CD14-positive monocyte (primary cell): ENCODE data around the gene SNX1. TPM values are rescaled to one million over a fixed set of nuclear protein-coding genes. Genes with fewer than 3 reads are reported as not detected.

Experiments used
- DNase-seq, 3 donors: peaks; one replicate each; pipeline ENCODE4 v3.0.0-alpha.2; 2011 to 2022
- H2AFZ ChIP-seq: 2 replicates; pipeline ENCODE4 v1.6.0; 2012; ENCODE audit warnings: mild to moderate bottlenecking, low read depth, low read length, inconsistent platforms; ENCODE audit not compliant: insufficient read depth, poor library complexity, severe bottlenecking
- H3K27ac ChIP-seq, 2 donors: 1 replicate in 1 of 2; 2 replicates in 1 of 2; pipeline ENCODE4 v1.5.1; 2012 to 2013; ENCODE audit warnings: low read length in 2 of 2, control low read depth in 1 of 2, inconsistent platforms in 1 of 2, low read depth in 1 of 2, mild to moderate bottlenecking in 1 of 2
- H3K27me3 ChIP-seq, 2 donors: one replicate each; pipeline versions ENCODE4 v1.6.0 to v1.6.1; 2011 to 2013; ENCODE audit warnings: low read length in 2 of 2; ENCODE audit not compliant: control insufficient read depth in 2 of 2, insufficient read depth in 2 of 2
- H3K36me3 ChIP-seq, 2 donors: replicated peaks in 1 of 2; 1 replicate in 1 of 2; 2 replicates in 1 of 2; pipeline versions ENCODE4 v1.5.1 to v1.6.1; 2012 to 2013; ENCODE audit warnings: low read length in 2 of 2, control low read depth in 1 of 2, inconsistent platforms in 1 of 2, mild to moderate bottlenecking in 1 of 2; ENCODE audit not compliant: insufficient read depth in 2 of 2, control insufficient read depth in 1 of 2
- H3K4me1 ChIP-seq, 2 donors: 1 replicate in 1 of 2; 2 replicates in 1 of 2; pipeline versions ENCODE4 v1.5.1 to v1.6.1; 2012 to 2013; ENCODE audit warnings: low read length in 2 of 2, control low read depth in 1 of 2, inconsistent platforms in 1 of 2, mild to moderate bottlenecking in 1 of 2, moderate library complexity in 1 of 2; ENCODE audit not compliant: insufficient read depth in 2 of 2, control insufficient read depth in 1 of 2
- H3K4me2 ChIP-seq: replicated peaks from 2 replicates; pipeline ENCODE3; 2012; ENCODE audit warnings: low read length, moderate library complexity, mild to moderate bottlenecking; ENCODE audit not compliant: poor library complexity, severe bottlenecking; ENCODE audit errors: extremely low read depth
- H3K4me3 ChIP-seq, 3 experiments: fragments of 200-600 bp in 1 of 3; sonication (generic) in 1 of 3; replicated peaks in 1 of 3; 1 replicate in 2 of 3; 2 replicates in 1 of 3; pipeline ENCODE4 v1.5.1; 2011 to 2013; ENCODE audit warnings: low read length in 3 of 3, mild to moderate bottlenecking in 3 of 3, control low read depth in 2 of 3, low read depth in 2 of 3, inconsistent platforms in 1 of 3, moderate library complexity in 1 of 3
- H3K79me2 ChIP-seq: 2 replicates; pipeline ENCODE4 v1.6.0; 2012; ENCODE audit warnings: mild to moderate bottlenecking, control low read depth, inconsistent platforms, low read length, moderate library complexity; ENCODE audit not compliant: insufficient read depth
- H3K9ac ChIP-seq: 2 replicates; pipeline ENCODE4 v1.6.0; 2017; ENCODE audit warnings: low read length, mild to moderate bottlenecking; ENCODE audit not compliant: insufficient read depth, poor library complexity, severe bottlenecking
- H3K9me3 ChIP-seq, 2 donors: replicated peaks in 1 of 2; 1 replicate in 1 of 2; 2 replicates in 1 of 2; pipeline versions ENCODE4 v1.5.1 to v1.6.1; 2012 to 2013; ENCODE audit warnings: low read length in 2 of 2, control low read depth in 1 of 2; ENCODE audit not compliant: control insufficient read depth in 1 of 2, insufficient read depth in 1 of 2
- H4K20me1 ChIP-seq: 2 replicates; pipeline ENCODE4 v1.6.0; 2012; ENCODE audit warnings: mild to moderate bottlenecking, low read length, control low read depth, moderate library complexity; ENCODE audit not compliant: insufficient read depth
- H3K27ac Mint-ChIP-seq, 7 donors: one replicate each; pipeline ENCODE4 v1.8.0; 2020; ENCODE audit warnings: mild to moderate bottlenecking in 7 of 7, mixed read lengths in 7 of 7, moderate library complexity in 6 of 7, inconsistent platforms in 2 of 7
- H3K27me3 Mint-ChIP-seq, 3 donors: one replicate each; pipeline ENCODE4 v1.8.0; 2021 to 2022; ENCODE audit warnings: low read depth in 3 of 3, mild to moderate bottlenecking in 3 of 3, mixed read lengths in 3 of 3, moderate library complexity in 3 of 3, inconsistent platforms in 1 of 3
- H3K36me3 Mint-ChIP-seq, 2 donors: one replicate each; pipeline ENCODE4 v1.8.0; 2020; ENCODE audit warnings: mixed read lengths in 2 of 2, inconsistent platforms in 1 of 2, mild to moderate bottlenecking in 1 of 2
- H3K4me1 Mint-ChIP-seq: one replicate; pipeline ENCODE4 v1.8.0; 2020; ENCODE audit warnings: mild to moderate bottlenecking, mixed read lengths
- H3K4me3 Mint-ChIP-seq, 2 donors: one replicate each; pipeline ENCODE4 v1.8.0; 2020; ENCODE audit warnings: mild to moderate bottlenecking in 2 of 2, mixed read lengths in 2 of 2, moderate library complexity in 1 of 2
- H3K9me3 Mint-ChIP-seq, 7 donors: one replicate each; pipeline ENCODE4 v1.8.0; 2020 to 2022; ENCODE audit warnings: mixed read lengths in 7 of 7, mild to moderate bottlenecking in 6 of 7, moderate library complexity in 6 of 7, inconsistent platforms in 2 of 7
- WGBS: methylation state at CpG from one replicate; pipeline ENCODE4 v1.1.5; 2013; ENCODE audit warnings: missing lambda C conversion rate; ENCODE audit not compliant: insufficient coverage; 5-methylcytosine and 5-hydroxymethylcytosine counted together
- intact Hi-C, 2 donors: fragments of 100-400 bp; cut with micrococcal nuclease; formaldehyde crosslinking; loops; one replicate each; pipeline versions ENCODE4 v1.15.0 to v1.15.1; 2023
- polyA plus RNA-seq, 3 donors: library from polyadenylated mRNA; depleted of rRNA in 1 of 3; unstranded in 2 of 3; stranded (reverse) in 1 of 3; fragments of 300-500 nt in 2 of 3; fragments of >200 nt in 1 of 3; fragmentation: Illumina TruSeq in 2 of 3; gene quantifications; 1 replicate in 2 of 3; 2 replicates in 1 of 3; pipeline ENCODE4 v1.2.3, GENCODE V29; 2012 to 2021
- TF ChIP-seq, protein P1 (sequence below): fragments of 200-600 bp; IDR thresholded peaks from one replicate; pipeline ENCODE4 v1.8.0; 2022; ENCODE audit warnings: antibody characterized with exemption, mild to moderate bottlenecking

The SNX1 gene
- polyA plus RNA-seq, 3 donors = 104 to 115 (median 115) TPM

DNA sequence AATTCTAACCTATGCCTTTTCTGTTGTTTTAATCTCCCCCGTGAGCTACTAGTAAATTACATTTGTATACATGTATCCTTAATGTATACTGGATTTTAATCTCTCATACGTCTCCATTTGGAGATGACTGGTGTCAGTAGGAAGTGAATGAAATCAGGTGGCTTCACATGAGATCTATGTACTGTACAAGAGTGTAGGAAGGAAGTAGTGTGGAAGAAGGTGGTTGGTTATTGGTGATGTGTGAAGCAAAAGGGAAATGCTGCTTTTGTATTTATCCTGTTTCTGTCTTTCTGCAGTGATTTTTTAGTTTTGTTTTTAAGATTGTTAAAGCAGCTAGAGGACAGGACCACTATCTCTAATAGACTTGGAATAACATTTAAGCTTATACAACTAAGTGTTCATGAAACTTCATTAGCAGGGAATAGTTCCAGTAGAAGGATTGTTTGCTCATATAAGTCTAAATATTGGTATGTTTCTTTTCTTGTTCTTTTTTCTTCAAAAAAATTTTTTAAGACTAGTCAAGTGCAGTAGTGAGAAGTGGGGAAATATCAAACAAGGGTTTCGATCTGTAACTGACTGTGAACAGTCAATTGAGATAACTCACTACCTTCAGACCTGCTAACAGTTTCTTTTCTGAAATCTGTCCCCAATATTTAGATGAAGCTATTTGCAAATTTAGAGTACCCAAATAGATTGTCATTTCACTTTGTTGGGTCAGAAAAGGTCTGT, 15.3 kb downstream of the SNX1 start:
- H3K4me3 Mint-ChIP-seq = peak overlapping the region in 1 of 2 donors; percentile 47
- peak overlapping the region; percentile 62 to 93 (median 81) for H3K27ac Mint-ChIP-seq
- TF ChIP-seq, protein P1, sequence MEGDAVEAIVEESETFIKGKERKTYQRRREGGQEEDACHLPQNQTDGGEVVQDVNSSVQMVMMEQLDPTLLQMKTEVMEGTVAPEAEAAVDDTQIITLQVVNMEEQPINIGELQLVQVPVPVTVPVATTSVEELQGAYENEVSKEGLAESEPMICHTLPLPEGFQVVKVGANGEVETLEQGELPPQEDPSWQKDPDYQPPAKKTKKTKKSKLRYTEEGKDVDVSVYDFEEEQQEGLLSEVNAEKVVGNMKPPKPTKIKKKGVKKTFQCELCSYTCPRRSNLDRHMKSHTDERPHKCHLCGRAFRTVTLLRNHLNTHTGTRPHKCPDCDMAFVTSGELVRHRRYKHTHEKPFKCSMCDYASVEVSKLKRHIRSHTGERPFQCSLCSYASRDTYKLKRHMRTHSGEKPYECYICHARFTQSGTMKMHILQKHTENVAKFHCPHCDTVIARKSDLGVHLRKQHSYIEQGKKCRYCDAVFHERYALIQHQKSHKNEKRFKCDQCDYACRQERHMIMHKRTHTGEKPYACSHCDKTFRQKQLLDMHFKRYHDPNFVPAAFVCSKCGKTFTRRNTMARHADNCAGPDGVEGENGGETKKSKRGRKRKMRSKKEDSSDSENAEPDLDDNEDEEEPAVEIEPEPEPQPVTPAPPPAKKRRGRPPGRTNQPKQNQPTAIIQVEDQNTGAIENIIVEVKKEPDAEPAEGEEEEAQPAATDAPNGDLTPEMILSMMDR = no peak
- H3K27me3 Mint-ChIP-seq = no peaks in the 10 kb centered on the region
- H3K4me3 ChIP-seq = no peak overlapping the region
- no CpG with 5 or more reads among the region's 3 CpGs for WGBS
- H3K36me3 Mint-ChIP-seq = peaks cover 24 to 27% of the 10 kb centered on the region in 2 donors
- H4K20me1 ChIP-seq = peaks cover 94% of the 10 kb centered on the region
- H3K4me2 ChIP-seq = peak overlapping the region; percentile 33
- peaks cover 71% of the 10 kb centered on the region for H3K4me1 Mint-ChIP-seq
- H3K27me3 ChIP-seq = no peaks in the 10 kb centered on the region
- peak overlapping the region; percentile 4 for H3K9ac ChIP-seq
- peaks cover 99% of the 10 kb centered on the region for H3K79me2 ChIP-seq
- H3K9me3 Mint-ChIP-seq = no peaks in the 10 kb centered on the region
- peaks cover 46 to 56% of the 10 kb centered on the region in 2 donors for H3K4me1 ChIP-seq
- no peak overlapping the region for H2AFZ ChIP-seq
- H3K9me3 ChIP-seq = no peaks in the 10 kb centered on the region
- intact Hi-C loops = no loop called here
- peak overlapping the region in 1 of 2 donors; percentile 90 for H3K27ac ChIP-seq
- peaks cover 23 to 36% of the 10 kb centered on the region in 2 donors for H3K36me3 ChIP-seq
- DNase-seq = peak in 2 of 3 donors; percentile 35 to 49

- Histone ChIP-seq H3K27ac (peak overlapping the region in 1 of 2 donors; percentile 90), H3K79me2 (peaks cover 99% of the 10 kb centered on the region), H3K4me1 (peaks cover 46 to 56% of the 10 kb centered on the region in 2 donors), H3K27me3 (no peaks in the 10 kb centered on the region), H3K36me3 (peaks cover 29 to 42% of the 10 kb centered on the region in 2 donors), H3K9me3 (no peaks in the 10 kb centered on the region), H2AFZ (no peak overlapping the region), H3K9ac (peak overlapping the region; percentile 4), H4K20me1 (peaks cover 94% of the 10 kb centered on the region), H3K4me3 (no peak overlapping the region), H3K4me2 (peak overlapping the region; percentile 57)
- Mint-ChIP-seq H3K9me3 (no peaks in the 10 kb centered on the region), H3K27ac (peak overlapping the region; percentile 48 to 94 (median 89)), H3K27me3 (no peaks in the 10 kb centered on the region), H3K4me1 (peaks cover 66% of the 10 kb centered on the region), H3K36me3 (peaks cover 26 to 31% of the 10 kb centered on the region in 2 donors), H3K4me3 (no peak overlapping the region)
- WGBS = 95% methylated on average over 3 of the region's 3 CpGs
- intact Hi-C loops = loop anchor here in 1 of 2 donors (2.0 kb wide), 1 partner anchor 15 kb away; no protein-coding TSS in a partner anchor
- TF ChIP-seq, protein P1 = no peak
- DNase-seq = no peak
These were observed 15.9 kb downstream of the SNX1 start for GRCh38 chr15:64111679-64112050.
